Measurements from ENCODE around the gene MAN2C1.

- TF ChIP-seq CTCF (IDR thresholded peaks at IDR 0.05) (no peak), POLR2A (IDR thresholded peaks at IDR 0.05) (no peak)
Measured at GRCh38 chr15:75397494-75397893, 29.1 kb upstream of the MAN2C1 start.
